HG03354 (cell line): ENCODE data around the gene IKBKE.
A peak's percentile ranks its signal among the peaks of the same experiment; 100 is the strongest.

Experiments
- ATAC-seq: cut with Tn5 transposase; IDR thresholded peaks from one replicate; pipeline ENCODE4 v1.9.1; 2021; ENCODE audit warnings: mild to moderate bottlenecking; ENCODE audit not compliant: unreplicated experiment, poor library complexity, severe bottlenecking

Gene IKBKE

DNA sequence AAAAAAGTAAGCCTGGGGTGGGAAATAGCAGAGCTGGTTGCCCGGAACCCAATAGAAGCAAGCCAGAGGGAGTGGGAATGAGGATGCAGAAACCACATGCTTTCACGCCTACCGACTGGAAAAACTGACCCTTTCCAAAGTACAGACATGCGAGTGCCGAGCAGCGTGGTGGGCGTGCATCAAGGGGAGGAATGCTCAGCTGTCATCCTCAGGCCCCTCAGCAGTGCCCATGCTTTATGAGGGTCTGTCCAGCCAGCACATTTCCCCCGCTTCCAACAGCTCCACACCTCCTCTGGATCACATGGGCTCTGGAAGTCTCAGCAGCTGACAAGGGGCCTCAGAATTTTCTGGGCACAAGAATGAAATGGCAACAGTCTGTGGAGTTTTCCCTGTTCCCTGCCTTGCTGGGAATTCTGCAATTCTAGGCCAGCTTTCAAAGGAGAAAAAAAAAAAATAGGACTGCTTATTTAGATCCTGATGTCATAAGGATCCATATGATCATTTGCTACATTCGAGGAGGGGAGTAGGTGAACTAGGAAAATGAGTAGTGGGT lies 19.1 kb upstream of the IKBKE start:
- no peak for ATAC-seq

DNA sequence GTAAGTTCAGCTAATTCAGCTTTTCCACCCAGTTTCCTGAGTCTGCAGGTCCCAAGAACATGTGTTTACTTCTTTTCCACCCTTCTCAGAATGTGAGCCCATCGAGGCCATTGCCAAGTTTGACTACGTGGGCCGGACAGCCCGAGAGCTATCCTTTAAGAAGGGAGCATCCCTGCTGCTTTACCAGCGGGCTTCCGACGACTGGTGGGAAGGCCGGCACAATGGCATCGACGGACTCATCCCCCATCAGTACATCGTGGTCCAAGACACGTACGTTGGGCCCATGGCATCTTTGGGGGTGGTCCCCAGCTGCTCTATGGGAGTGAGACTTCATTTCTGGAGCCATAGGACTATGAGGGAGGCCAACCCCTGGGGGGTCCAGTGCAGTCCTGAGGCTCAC lies 17.2 kb upstream of the IKBKE start:
- no peak for ATAC-seq

- ATAC-seq, result no peak
Observed at GRCh38 chr1:206455289-206455665, 15.0 kb upstream of the IKBKE start.

- no peak for ATAC-seq
Observed at GRCh38 chr1:206455666-206456344, 14.5 kb upstream of the IKBKE start.

- ATAC-seq, result no peak
Observed at GRCh38 chr1:206456577-206457370, 13.5 kb upstream of the IKBKE start.

DNA sequence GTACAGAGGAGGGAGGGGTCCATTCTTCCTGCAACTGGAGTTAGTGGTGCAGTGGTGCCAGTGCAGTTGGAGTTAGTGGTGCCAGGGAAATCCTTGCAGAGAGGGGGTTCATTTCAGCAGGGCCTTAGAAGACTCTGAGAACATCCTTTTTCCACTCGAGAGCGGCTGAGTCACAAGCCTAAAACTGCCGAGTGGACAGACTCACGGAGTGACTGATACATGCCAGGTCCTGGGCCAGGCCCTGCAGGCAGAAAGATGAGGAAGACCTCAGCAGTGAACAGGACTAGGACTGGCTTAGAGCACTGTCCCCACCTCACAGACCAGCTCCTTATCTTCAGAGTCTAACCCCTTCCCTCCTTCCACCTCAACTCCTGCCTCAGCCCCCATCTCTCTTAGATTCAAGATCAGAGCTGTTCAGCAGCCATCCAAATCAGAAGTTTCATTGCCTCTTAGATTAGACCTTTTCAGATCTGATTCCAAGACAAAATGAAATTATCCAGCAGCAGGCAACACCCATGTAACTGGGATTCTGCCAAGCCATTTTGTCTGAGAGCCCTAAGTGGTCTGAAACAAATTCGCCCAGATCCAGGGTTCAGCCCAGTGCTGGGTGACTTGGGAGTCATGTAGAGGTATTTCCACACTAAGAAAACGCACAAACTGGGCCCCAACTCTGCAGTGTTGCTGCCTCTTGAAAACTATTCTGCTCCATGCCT lies 12.7 kb upstream of the IKBKE start:
- ATAC-seq, result no peak

DNA sequence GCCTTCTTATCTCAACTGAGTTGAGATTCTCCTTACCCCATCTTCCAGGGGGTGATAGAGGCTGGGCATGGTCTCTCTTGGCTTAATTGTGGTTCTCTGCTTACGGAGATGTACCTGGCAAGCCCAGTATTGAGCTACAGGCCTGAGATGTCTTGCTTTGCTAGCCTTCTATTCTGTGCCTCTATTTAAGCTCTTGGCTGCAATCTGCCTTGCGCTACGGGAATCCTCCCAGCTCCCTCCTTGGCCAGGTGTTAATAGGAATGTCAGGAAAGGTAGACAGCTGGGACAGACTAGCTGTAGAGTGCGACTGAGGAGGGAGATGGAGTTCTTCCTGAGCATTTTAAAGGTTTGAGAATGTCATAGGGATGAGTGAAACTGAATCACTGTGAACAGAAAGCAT lies 10.6 kb upstream of the IKBKE start:
- no peak for ATAC-seq

GRCh38 chr1:206460836-206461426 lies 9.3 kb upstream of the IKBKE start:
- no peak for ATAC-seq

DNA sequence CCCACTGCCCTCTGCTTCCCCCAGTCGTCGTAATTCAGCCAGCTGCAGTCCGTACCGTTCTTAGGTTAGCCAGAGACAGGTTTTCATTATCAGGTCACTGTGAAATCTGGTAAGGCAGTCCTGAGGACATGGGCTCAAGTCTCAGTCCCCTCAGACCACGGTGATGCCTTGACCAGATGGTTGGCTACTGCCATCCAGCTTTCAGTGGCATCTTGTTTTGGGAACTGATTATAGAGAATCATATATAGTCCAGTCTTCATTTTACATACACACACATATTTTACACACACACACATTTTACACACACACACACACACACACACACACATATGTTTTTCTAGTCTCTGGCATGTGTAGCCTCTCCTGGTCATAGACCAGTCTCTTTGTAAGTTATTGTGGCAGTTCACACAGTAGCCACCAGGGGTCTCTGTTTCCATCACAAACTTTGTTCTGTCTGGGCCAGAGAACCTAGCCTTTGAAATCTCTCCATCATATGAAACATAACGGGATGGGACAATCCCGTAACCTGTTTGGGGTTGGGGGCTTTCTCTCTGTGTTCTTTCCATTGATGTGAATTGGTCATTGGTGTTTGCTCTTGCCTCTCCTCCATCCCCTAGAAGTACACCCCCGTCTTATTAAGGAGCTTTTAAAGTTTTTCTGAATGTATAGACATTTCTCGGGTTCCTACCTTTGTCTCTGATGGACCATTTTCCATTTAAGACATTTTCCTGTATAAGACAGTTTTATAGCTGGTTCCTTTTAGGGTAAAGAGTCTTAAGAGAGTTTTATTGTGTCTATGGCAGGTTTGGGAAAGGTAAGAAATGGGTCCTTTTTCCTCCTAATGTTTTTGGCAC lies 8.4 kb upstream of the IKBKE start:
- ATAC-seq, result no peak

- no peak for ATAC-seq
Observed at GRCh38 chr1:206463137-206463536, 7.1 kb upstream of the IKBKE start.

DNA sequence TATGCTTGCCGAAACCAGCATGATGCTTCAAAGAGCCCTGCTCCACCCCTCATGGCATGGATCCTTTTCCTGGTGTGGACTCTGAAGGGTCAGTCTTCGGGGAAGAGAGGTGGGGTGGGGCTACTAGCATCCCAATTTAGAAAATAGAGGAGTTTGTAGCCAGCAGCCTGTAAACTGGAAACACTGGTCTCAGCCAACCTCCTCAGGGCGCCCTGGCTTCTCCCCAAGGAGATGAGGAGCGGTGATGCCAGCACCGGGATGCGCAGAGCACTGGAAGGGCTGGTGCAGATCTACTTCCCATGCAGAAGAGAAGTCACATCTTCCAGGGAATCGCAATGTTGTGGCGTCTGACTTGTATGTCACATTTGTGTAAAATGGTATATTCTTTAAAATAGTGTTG lies 6.4 kb upstream of the IKBKE start:
- no peak for ATAC-seq

GRCh38 chr1:206464456-206464964 lies 5.8 kb upstream of the IKBKE start:
- ATAC-seq, result no peak

GRCh38 chr1:206465951-206466350 lies 4.3 kb upstream of the IKBKE start:
- ATAC-seq, result no peak

- ATAC-seq, result no peak
Observed at GRCh38 chr1:206466840-206467649, 3.2 kb upstream of the IKBKE start.

- peak; percentile 22 for ATAC-seq
Observed at GRCh38 chr1:206467915-206468314, 2.4 kb upstream of the IKBKE start.

- no peak for ATAC-seq
Observed at GRCh38 chr1:206468571-206468970, 1.7 kb upstream of the IKBKE start.

DNA sequence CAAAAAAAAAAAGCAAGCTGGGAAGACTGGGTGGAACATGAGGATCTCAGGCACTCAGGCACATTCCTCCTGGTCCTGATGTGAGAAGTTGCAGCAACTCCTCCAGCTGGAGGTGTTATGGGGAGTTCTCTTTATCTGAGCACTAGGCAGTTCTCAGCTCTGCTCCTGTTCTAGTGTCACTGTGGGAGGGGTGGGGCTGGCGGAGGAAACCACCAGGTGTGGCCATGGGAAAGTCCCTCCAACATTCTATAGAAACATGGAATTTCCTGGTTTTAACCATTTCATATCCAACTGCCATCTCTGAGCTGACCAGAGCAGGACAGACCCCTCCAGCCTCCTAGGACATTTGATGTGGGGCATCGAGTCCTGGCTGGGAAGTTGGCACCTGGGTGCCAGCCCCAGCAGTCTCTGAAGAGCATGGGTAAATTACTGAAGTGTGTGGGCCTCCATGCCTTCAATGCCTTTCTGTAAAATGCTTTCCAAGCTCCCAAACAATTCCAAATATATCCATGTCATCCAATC lies 804 bp upstream of the IKBKE start:
- ATAC-seq, result no peak
